HG02840 (cell line): ENCODE results near the gene XXYLT1.
"Not testable (repeated sequence)": the region's sequence is repeated elsewhere in the genome, so short reads cannot be mapped to it uniquely, and the experiment has no call there.

ENCODE experiments used
- ATAC-seq: cut with Tn5 transposase; IDR thresholded peaks from one replicate; pipeline ENCODE4 v1.9.1; 2021; ENCODE audit warnings: mild to moderate bottlenecking, moderate library complexity, moderate number of reproducible peaks; ENCODE audit not compliant: unreplicated experiment, low FRiP score

Gene XXYLT1

DNA sequence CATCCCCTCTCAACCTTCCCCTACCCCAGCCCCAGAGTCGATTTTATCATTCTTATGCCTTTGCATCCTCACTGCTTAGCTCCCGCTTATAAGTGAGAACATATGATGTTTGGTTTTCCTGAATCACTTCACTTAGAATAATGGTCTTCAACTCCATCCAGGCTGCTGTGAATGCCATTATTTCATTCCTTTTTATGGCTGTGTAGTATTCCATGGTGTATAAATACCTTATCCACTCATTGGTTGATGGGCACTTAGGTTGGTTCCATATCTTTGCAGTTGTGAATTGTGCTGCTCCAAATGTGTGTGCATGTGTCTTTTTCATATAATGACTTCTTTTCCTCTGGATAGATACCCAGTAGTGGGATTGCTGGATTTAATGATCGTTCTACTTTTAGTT lies 233.4 kb downstream of the XXYLT1 start:
- ATAC-seq = not testable (repeated sequence)

DNA sequence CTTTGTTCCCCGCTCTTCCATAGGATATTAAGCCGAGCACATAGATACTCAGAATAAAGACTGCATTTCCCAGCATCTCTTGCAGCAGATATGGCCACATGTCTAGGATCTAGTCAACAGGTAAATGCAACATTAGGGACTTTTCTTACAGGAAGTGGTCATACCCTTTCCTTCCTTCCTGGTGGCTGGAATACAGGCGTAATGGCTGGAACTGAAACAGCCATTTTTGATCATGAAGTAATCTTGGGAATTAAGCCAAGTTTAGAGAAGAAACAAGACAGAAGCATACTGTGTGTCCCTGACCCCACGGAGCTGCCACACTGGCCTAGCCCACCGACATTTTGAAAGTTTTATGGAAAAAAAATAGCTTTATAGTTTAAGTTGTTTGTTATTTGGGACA lies 234.0 kb downstream of the XXYLT1 start:
- ATAC-seq = no peak

DNA sequence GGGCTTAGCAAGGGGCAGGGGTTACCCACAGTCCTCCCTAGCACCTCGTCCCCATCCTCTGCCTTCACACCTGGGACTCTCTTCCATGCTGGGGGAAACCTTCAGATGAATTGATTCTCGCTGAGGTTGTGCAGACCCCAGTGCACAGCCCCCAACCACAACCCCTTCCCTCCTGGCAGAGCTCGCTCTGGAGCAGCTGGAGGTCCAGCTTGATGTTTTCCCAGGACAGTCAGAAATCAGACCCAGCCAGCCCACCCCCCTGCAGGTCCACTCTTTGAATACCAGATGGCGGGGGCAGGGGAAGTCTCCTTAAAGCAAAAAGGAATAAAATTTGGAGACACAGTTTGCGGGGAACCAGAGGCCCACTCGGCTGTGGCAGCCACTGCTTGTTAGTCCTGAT lies 234.4 kb downstream of the XXYLT1 start:
- no peak for ATAC-seq

DNA sequence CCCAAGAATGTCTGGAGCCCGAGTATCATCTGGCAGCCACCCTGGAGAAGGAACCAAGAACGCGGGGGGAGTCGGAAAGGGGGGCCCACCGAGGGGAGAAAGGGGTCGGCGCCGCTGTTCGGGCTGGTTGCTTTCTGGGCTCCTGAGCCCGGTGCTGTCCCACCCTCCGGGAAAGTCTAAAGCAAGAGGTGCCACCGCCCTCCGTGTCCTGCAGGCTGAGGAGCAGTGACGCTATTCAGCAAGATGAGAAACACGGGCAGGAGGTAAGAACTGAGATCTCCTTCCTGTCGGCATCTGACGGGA lies 234.8 kb downstream of the XXYLT1 start:
- ATAC-seq = no peak

DNA sequence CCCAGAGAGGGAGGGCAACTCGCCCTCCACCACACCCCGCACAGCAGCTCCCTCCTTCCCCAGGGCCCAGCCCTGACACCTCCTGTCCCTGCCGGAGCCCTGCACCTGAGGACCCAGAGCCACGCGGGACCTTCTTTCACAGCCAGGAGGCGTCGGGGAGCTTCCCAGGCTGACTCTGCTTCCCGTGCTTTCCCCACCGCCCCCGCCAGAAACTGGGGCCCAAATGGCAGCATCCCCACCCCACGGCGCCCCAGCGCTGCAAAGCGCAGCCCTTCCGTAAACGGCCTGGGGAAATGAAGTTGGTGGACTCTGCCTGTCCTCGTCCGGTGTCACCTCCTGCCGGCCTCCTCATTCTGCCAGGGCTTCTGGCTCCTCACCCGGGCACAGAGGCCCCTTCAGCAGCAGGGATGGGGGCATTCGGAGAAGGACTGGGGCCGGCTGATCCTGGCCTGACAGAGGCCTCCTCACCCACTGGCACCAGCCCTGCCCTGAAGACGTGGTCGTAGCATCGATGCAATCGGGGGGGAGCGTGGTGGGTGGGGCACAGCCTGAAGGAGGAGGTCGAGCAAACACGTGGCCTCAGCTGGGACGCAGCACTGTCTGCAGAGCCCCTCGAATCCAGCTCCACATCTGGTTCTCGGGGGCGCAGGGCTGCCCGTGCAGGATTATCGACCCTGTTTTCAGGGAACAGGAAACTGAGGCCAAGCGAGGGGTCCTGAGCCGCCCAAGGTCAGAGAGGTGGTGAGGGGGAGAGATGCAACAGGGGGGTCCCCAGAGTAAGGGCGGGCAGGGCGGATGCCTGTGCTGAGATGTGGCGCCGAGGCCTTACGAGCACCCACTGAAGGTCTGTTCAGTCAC lies 235.4 kb downstream of the XXYLT1 start:
- ATAC-seq = no peak

DNA sequence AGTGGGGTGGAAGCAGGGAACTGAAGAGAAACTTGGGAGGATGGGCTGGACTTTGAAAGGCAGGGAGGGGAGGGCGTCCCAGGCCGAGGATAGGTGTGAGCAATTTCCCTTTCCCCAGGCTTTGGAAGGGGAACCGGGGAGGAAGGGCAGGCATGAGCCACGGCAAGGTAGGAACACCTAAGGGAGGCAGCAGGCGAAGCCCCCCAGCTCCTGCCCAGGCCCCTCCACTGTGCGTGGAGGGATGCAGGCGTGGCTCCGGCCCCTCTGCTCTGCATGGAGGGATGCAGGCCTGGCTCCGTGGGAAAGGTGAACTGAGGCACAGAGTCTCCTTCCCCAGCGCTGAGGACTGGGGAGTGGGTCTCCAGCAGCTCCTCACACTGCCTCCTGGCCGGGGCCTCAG lies 236.4 kb downstream of the XXYLT1 start:
- ATAC-seq = no peak

DNA sequence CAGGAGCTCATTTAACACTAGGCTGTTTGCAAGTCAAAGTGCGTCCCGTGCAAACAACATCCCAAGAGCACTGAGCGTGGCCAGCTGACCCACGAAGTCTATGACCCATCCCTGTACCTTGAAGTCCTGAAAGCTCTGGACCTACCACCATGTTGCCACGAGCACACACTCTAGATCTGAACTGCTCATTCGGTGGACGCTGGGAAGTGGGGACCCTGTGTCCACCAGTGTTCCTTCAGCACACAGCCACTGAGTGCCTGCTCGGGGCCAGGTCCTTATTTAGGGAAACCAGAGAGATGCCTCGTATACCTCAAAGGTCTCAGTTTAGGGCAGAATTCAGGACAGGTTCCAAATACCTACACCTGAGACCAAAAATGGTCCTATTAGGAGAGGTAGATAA lies 236.9 kb downstream of the XXYLT1 start:
- ATAC-seq = no peak

DNA sequence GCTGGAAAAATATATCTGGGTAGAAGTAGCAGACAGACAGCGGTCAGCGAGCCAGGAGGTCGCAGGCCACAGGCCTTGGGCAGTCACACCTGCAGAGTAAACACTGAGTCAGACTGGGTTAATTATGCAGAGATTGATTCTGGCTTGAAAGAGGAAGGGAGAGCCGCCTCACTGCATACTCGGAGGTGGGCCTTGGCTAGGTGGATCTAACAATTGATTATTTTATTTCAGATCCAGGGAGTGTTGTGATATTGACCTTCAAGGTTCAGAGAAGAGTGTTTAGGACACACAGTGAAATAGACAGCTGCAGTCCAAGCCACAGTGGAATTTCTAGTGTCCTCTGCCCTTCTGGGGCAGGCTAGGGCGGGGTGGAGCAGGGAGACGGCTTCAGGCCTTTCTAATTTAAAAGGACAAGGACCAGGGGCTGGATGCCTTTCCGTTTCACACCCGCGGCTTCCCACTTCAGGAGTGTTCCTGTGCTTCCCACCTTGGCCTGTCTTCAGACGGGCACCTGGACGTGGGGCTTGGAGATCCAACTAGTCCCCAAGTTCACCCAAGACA lies 237.3 kb downstream of the XXYLT1 start:
- no peak for ATAC-seq

DNA sequence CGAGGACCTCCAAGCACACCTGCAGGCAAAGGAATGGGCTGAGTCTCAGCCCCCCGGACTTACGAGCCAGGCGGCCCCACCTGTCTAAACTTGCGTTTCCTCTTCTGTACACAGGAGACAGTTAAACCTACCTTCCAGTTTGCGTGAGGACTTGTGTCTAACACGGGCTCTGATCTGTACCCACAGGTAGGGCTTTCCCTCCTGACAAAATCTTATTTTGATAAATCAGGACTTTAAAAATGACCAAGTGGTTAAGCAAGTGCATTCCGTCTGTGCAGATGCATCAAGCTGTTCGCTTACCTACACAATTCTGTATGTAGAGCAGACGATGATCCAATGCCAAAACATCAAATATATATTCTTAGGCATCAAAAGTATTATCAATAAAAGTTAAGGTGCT lies 238.0 kb downstream of the XXYLT1 start:
- no peak for ATAC-seq

DNA sequence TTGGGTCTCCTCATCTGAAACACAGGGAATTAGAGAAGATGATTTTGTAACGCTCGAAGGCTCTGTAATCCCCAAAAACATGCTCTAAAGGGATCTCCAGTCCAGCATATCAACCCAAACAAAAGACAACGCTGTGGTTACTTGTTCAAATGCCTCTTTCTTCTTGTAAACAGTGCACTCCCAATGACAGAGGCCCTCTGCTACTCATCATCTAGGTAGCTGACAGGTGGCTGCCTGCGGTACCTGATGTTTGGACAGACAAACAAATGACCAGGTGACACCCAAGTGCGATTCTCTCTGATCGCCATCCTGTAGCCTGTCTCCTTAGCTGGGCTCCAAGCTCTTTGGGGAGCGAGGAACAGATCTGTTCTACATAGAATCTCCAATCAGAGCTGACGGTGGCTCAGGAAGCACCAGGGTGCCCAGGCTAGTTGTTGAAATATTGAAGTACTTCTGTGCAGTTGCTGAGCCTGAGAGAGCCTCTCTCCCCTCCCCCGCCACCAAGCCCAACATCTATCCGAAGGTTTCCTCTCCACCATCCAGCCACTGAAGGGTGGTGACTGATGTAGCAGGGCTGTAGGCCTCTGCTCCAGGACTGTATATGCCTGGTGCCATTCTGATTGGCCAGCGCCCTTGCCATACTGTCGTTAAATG lies 238.7 kb downstream of the XXYLT1 start:
- no peak for ATAC-seq

DNA sequence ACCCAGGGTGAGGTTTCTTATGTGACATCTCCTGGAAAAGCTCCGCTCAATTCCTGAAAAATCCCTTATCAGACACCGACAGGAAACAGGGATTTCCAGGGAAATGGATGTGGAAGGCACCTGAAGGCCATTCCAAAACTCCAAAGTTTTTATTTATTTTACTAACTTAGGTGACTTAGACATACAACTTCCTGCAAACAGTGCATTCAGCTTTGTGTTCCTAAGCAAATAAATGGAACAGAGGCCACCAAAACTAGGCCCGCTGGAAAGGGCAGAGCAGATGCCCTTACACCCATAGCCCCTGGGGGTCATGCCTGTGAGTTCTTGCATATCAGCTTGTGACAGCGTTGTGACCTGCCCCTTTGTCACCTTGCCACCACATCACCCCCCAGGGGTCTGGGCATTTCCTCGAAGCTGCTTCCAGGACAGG lies 239.4 kb downstream of the XXYLT1 start:
- no peak for ATAC-seq

DNA sequence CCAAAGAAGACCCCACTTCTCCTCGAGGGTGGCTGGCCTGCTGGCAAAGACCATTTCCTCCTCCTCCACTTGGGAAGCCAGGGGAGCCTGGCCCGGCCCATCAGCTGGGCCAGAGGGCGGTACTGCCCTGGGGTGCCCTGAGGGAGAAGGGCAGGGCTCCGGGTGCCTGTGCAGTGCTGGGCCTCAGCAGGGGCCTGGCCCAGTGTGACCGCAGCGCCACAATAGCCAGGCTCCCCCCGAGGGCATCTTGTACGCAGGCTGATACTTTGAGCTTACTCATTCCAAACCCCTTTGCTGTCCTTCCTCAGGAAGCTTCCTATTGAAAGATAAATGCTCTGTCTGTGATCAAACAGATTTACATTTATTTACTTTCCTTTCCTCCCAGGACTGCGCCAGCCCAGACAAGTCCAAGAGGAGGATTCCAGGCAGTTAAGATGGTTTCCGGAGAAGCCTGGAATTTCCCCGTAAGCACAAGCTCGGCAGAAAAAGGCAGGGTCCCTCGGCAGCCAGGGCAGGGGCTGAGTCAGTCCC lies 240.1 kb downstream of the XXYLT1 start:
- no peak for ATAC-seq

DNA sequence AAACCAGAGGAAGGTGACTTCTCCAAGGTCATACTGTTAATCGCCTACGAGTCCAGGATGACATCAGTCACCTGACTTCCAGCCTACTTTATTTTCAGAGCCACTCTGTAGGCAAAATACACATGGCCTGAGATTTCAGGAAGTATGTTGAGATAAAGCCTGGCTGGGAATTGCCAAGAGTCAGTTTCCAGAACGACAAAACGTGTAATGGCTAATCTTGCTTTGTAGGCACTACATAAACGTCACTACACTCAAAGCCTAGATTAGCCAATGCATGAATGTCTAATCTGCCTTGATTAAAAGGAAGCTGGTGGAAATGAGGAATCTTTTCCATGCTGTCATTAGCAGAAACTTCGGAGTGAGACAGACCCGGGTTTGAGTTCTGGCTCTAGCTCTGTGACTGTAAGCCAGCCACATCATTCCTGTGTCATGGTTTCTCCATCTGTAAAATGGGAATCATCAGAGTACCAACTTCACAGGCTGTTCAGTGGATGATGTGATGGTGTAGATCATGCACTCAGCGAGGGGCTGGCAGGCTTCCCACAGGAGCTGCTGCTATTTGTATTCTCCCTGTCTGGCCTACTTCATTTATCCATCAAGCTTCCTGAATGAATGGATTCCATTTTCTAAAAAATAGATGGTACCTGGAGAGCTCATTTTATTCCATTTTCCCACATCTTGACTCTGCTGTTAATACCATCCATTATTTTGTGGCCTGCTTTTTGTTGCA lies 241.9 kb downstream of the XXYLT1 start:
- no peak for ATAC-seq

DNA sequence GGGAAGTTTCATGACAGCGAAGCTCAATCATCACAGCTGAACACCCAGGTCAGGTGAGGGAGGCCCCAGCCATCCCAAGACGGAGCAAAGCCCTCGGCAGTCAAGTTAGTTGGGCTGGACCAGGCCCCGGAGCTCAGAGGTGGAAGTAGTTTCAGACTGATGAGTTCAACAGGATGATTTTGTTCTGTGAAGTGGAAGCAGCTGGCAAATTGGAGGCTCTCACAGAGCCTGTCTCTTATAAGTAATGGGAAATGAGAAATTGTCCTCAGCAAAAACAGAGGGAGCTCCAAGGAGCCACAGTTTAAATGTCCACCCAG lies 245.1 kb downstream of the XXYLT1 start:
- no peak for ATAC-seq

DNA sequence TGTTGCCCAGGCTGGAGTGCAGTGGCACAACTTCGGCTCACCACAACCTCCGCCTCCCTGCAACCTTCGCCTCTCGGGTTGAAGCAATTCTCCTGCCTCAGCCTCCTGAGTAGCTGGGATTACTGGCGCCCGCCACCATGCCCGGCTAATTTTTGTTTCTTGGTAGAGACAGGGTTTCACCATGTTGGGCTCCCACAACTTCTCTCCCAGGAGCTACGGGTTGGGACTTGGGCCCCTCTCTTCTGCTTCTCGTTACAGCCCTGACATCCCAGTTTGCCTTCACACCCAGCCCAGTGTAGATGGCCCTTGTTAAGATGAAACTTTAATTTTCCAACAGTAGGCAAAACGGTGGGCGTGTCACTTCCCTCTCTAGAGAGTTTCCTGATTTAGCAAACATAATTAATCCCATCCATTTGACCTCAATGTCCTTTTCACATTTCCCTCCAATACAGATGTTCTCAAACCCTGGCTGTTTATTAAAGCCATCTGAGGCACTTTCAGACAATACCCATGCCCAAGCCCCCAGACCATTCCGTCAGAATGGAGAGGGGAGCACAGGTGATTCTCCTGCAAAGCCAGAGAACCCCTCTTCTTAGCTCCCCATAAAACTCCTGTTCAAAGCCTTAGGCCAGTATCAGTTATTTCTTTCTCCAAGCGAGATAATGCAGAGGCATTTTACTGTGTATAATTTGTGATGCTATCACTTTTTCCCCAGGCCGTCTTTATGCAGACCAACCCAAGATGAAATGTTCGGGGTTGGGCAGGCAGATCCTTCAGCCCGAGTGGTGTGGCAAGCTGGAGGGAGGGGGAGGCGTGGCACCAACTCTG lies 245.7 kb downstream of the XXYLT1 start:
- ATAC-seq = no peak

DNA sequence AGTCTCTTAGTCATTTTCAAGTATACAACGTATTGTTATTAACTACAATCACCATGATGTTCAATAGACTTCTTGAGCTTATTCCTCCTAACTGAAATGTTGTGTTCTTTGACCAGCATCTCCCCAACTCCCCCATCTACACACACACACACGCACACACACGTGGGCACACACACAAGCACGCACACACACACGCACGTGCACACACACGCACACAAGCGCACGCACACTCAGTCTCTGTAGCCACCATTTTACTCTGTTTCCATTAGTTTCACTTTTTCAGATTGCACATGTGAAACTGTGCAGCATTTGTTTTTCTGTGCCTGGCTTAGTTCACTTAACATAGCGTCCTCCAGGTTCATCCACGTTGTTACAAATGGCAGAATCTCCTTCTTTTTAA lies 247.0 kb downstream of the XXYLT1 start:
- ATAC-seq = no peak

DNA sequence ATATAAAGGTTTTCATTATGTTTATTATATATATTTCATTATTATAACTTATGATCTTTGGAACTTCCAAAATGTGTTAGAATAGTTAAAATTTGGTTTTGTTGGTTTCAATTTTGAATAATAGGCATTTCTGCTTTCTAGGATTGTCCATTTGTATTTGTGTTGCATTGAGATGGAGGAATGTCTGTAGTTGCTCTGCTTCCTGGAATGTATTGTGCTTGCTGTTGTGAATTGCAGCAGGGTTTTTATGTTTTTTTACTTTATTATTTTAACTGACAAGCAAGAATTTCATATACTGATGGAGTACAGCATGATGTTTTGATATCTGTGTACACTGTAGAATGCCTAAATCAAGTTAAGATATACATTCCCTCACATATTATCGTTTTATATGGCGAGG lies 247.4 kb downstream of the XXYLT1 start:
- no peak for ATAC-seq

DNA sequence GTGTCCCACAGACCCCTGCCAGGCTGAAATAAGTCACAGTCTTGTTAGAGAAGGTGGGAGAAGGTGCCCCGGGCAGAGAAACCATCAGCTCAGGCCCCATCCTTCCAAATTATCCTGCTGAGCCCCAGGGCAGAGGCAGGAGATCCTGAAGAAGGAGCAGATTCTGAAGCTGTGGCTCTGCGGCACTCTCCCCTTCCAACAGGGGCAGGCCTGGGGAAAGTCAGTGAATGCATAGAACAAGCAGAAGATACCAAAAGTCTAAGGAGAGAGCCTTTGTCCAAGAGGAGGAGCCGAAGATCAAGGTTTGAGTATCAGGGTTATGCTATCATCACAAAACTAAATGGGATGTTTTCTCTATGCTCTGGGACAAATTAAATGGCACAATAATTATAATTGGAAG lies 249.3 kb downstream of the XXYLT1 start:
- no peak for ATAC-seq

DNA sequence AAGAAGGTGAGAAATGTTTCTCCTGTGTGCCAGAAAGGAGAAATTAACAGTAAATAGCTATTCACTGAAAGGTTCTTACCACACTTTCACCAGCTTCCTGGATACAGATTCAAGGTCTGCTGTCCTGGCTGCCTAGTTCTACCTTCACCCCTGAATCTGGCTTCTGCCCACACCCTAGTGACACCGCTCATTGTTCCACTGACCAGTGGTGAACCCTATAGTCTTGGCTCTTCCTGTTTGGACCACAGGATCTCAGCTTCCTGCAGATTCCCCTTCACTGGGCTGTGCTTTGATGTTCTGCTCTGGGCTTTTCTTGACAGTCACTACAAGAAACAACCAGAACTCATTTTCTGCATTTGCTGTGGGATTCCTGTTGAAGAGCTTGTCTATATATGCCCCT lies 250.0 kb downstream of the XXYLT1 start:
- no peak for ATAC-seq

DNA sequence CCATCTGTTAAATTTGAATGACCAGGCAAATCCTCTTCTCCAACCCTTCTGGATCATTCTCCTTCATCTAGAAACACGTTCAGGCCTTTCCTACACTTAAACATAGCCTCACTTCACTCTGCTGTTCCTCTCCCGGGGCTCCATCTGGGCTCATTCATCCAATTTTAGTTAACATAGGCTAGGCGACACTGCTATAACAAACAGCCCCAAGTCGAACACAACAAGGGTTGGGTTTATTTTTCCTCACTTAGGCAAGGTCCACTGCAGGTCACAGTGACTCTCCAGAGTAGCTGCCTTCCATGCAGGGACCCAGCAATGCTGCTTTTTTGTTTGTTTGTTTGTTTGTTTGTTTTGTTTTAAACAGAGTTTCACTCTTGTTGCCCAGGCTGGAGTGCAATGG lies 250.8 kb downstream of the XXYLT1 start:
- no peak for ATAC-seq
